PC-9 (cell line): ENCODE results near the gene DCAF12. TPM values are rescaled to one million over a fixed set of nuclear protein-coding genes. Genes with fewer than 3 reads are reported as not detected.

Experiments
- BruUV-seq: library from RNA; stranded (reverse); fragments of 400-500 nt; replicated peaks from 2 replicates; lab custom pipeline; 2021; lab: Mats Ljungman, UMichigan
- CTCF ChIA-PET: fragments of 300-600 bp; sonication (Branson Sonifier 250); formaldehyde crosslinking; loops from one replicate; lab custom pipeline; 2022; ENCODE audit warnings: antibody characterized with exemption; lab: Charles Lee
- POLR2A ChIA-PET: fragments of 300-600 bp; sonication (Branson Sonifier 250); formaldehyde crosslinking; loops from one replicate; lab custom pipeline; 2022; ENCODE audit warnings: antibody characterized with exemption; ENCODE audit not compliant: unreplicated experiment; lab: Charles Lee
- DNase-seq, 2 experiments: peaks; one replicate each; pipeline versions ENCODE4 v3.0.0 to v3.0.0-alpha.2; 2015 to 2022; ENCODE audit warnings: mixed read lengths in 1 of 2
- H2AFZ ChIP-seq: fragments of 200-600 bp; sonication (generic); 2 replicates; pipeline ENCODE4 v1.8.1; 2017; ENCODE audit warnings: antibody characterized with exemption
- H3F3A ChIP-seq: fragments of 200-600 bp; sonication (generic); 2 replicates; pipeline ENCODE4 v1.8.1; 2017; ENCODE audit warnings: antibody characterized with exemption, mild to moderate bottlenecking, low read depth; ENCODE audit not compliant: insufficient read depth
- H3K27ac ChIP-seq: fragments of 200-600 bp; sonication (generic); 2 replicates; pipeline ENCODE4 v1.6.1; 2016; ENCODE audit warnings: mixed run types
- H3K27me3 ChIP-seq: fragments of 200-600 bp; sonication (generic); 2 replicates; pipeline ENCODE4 v1.6.1; 2016; ENCODE audit warnings: low read depth, mixed run types; ENCODE audit not compliant: insufficient read depth
- H3K36me3 ChIP-seq: fragments of 200-600 bp; sonication (generic); 2 replicates; pipeline ENCODE4 v1.6.1; 2016; ENCODE audit warnings: low read depth, mixed run types
- H3K4me1 ChIP-seq: fragments of 200-600 bp; sonication (generic); replicated peaks from 2 replicates; pipeline ENCODE4 v1.6.1; 2016; ENCODE audit warnings: mixed run types; ENCODE audit not compliant: insufficient read depth
- H3K4me2 ChIP-seq: fragments of 200-600 bp; sonication (generic); 2 replicates; pipeline ENCODE4 v1.6.1; 2017; ENCODE audit warnings: mixed run types
- H3K4me3 ChIP-seq: fragments of 200-600 bp; sonication (generic); 2 replicates; pipeline ENCODE4 v1.6.1; 2016; ENCODE audit warnings: mixed run types
- H3K79me2 ChIP-seq: fragments of 200-600 bp; sonication (generic); 2 replicates; pipeline ENCODE4 v1.6.1; 2017; ENCODE audit warnings: low read depth, mixed run types
- H3K9me2 ChIP-seq: fragments of 200-600 bp; sonication (generic); 2 replicates; pipeline ENCODE4 v1.8.1; 2017; ENCODE audit warnings: mild to moderate bottlenecking; ENCODE audit not compliant: insufficient read depth
- H3K9me3 ChIP-seq: fragments of 200-600 bp; sonication (generic); 2 replicates; pipeline ENCODE4 v1.8.1; 2016; ENCODE audit warnings: low read depth; ENCODE audit not compliant: insufficient read depth
- H4K20me1 ChIP-seq: fragments of 200-600 bp; sonication (generic); 2 replicates; pipeline ENCODE4 v1.8.1; 2017; ENCODE audit not compliant: insufficient read depth
- CTCF ChIP-seq: fragments of 200-600 bp; sonication (generic); conservative IDR thresholded peaks from 2 replicates; pipeline ENCODE4 v1.6.1; 2017; ENCODE audit warnings: mixed run types, antibody characterized with exemption, mild to moderate bottlenecking, moderate library complexity
- EZH2 ChIP-seq: fragments of 200-600 bp; sonication (generic); IDR thresholded peaks from 2 replicates; pipeline ENCODE4 v1.8.0; 2017; ENCODE audit warnings: antibody characterized with exemption, low read depth
- intact Hi-C: fragments of 100-400 bp; cut with micrococcal nuclease; formaldehyde crosslinking; loops from one replicate; pipeline ENCODE4 v1.10.0; 2022; ENCODE audit not compliant: unreplicated experiment
- total RNA-seq: library from RNA; stranded (reverse); gene quantifications from 2 replicates; pipeline ENCODE4 v1.2.3, GENCODE V29; 2021

The DCAF12 gene
- total RNA-seq, 1 experiment from 2014 or later, result 23.4 TPM

DNA sequence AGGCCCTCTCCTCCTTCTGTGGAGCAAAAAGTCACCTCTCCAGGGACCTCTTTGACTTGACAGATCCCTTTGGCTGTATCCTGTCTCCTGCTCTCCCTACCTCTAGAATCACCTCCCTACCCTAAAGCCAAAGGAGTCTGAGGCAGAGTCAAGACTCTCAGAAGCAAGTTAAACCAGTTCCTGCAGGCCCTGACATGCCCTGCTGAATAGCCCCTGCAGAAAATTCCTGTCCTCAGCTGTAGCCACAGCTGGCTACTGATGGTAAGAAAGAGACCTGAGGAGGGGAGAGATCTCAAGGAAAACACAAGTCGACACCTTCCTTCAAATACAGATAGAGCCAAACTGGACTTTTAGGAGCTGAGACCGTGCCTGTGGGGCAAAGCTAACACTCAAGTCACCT lies 54.1 kb downstream of the DCAF12 start:
- Histone ChIP-seq H3K4me2 (peak overlapping the region; percentile 19), H3K27ac (no peak overlapping the region), H3K27me3 (no peaks in the 10 kb centered on the region), H3K36me3 (no peaks in the 10 kb centered on the region), H3K4me1 (peaks cover 8% of the 10 kb centered on the region), H3F3A (no peaks in the 10 kb centered on the region; the same call in 1 of the 2 replicates), H4K20me1 (no peaks in the 10 kb centered on the region), H2AFZ (no peak overlapping the region), H3K4me3 (no peak overlapping the region), H3K79me2 (no peaks in the 10 kb centered on the region), H3K9me2 (no peaks in the 10 kb centered on the region), H3K9me3 (no peaks in the 10 kb centered on the region)
- intact Hi-C loops, result loop anchor here (1.0 to 5.0 kb wide), 2 partner anchors 25 to 305 kb away; partner anchors contain the start of gene MYORG
- CTCF ChIA-PET, result interaction anchor here (0.6 kb wide), 1 partner anchor 256 kb away, joined by 3 read pairs; no protein-coding TSS in a partner anchor
- no peak for TF ChIP-seq EZH2
- TF ChIP-seq CTCF, result no peak
- POLR2A ChIA-PET, result interaction anchor here (0.6 kb wide), 1 partner anchor 9 kb away, joined by 4 read pairs; no protein-coding TSS in a partner anchor
- DNase-seq, result peak; percentile 54 to 75
- no TSS peak for BruUV-seq

GRCh38 chr9:34070606-34071324 lies 55.7 kb downstream of the DCAF12 start:
- no peak for DNase-seq

GRCh38 chr9:34069831-34070230 lies 56.7 kb downstream of the DCAF12 start:
- no peaks in the 10 kb centered on the region for H3K79me2 ChIP-seq
- no peaks in the 10 kb centered on the region for H4K20me1 ChIP-seq
- POLR2A ChIA-PET, result no interaction called here
- no peaks in the 10 kb centered on the region; the same call in 1 of the 2 replicates for H3F3A ChIP-seq
- peaks cover 8% of the 10 kb centered on the region for H3K4me1 ChIP-seq
- DNase-seq, result no peak
- H3K4me2 ChIP-seq, result no peak overlapping the region
- no peak overlapping the region for H3K27ac ChIP-seq
- H2AFZ ChIP-seq, result no peak overlapping the region
- no peak for TF ChIP-seq CTCF
- no peak for TF ChIP-seq EZH2
- H3K36me3 ChIP-seq, result no peaks in the 10 kb centered on the region
- no peaks in the 10 kb centered on the region for H3K27me3 ChIP-seq
- no peaks in the 10 kb centered on the region for H3K9me3 ChIP-seq
- H3K9me2 ChIP-seq, result no peaks in the 10 kb centered on the region
- no peak overlapping the region for H3K4me3 ChIP-seq
- CTCF ChIA-PET, result interaction anchor here (0.6 kb wide), 1 partner anchor 20 kb away, joined by 3 read pairs; no protein-coding TSS in a partner anchor
- BruUV-seq, result no TSS peak
- intact Hi-C loops, result loop anchor here (5.0 kb wide), 1 partner anchor 307 kb away; the partner anchor contains the start of gene MYORG

More at GRCh38 chr9:34070606-34071324, 55.7 kb downstream of the DCAF12 start:
- H3K4me3 ChIP-seq, result no peak overlapping the region
- H4K20me1 ChIP-seq, result no peaks in the 10 kb centered on the region
- H3F3A ChIP-seq, result no peaks in the 10 kb centered on the region; the same call in 1 of the 2 replicates
- peaks cover 8% of the 10 kb centered on the region for H3K4me1 ChIP-seq
- POLR2A ChIA-PET, result no interaction called here
- no peak for TF ChIP-seq EZH2
- TF ChIP-seq CTCF, result no peak
- no peak overlapping the region for H2AFZ ChIP-seq
- H3K9me2 ChIP-seq, result no peaks in the 10 kb centered on the region
- H3K4me2 ChIP-seq, result no peak overlapping the region
- no TSS peak for BruUV-seq
- no peaks in the 10 kb centered on the region for H3K36me3 ChIP-seq
- CTCF ChIA-PET, result interaction anchor here (0.6 kb wide), 1 partner anchor 21 kb away, joined by 3 read pairs; no protein-coding TSS in a partner anchor
- H3K9me3 ChIP-seq, result no peaks in the 10 kb centered on the region
- intact Hi-C loops, result loop anchor here (5.0 kb wide), 1 partner anchor 307 kb away; the partner anchor contains the start of gene MYORG
- H3K27me3 ChIP-seq, result no peaks in the 10 kb centered on the region
- no peaks in the 10 kb centered on the region for H3K79me2 ChIP-seq
- no peak overlapping the region for H3K27ac ChIP-seq
